AG04449 (cell line): ENCODE data around the gene HECTD1.
A peak's percentile ranks its signal among the peaks of the same experiment; 100 is the strongest.
"Not testable (repeated sequence)": the region's sequence is repeated elsewhere in the genome, so short reads cannot be mapped to it uniquely, and the experiment has no call there.

Experiments
- CTCF ChIA-PET: fragments of 350-600 bp; formaldehyde crosslinking; extraction: SDS; loops from one replicate; lab custom pipeline; 2021; ENCODE audit warnings: antibody characterized with exemption; lab: Yijun Ruan, JAX
- POLR2A ChIA-PET: fragments of 400-600, 350-600 bp; formaldehyde crosslinking; extraction: SDS; loops from one replicate; lab custom pipeline; 2020; ENCODE audit warnings: antibody characterized with exemption, inconsistent platforms; lab: Yijun Ruan, JAX
- DNase-seq: peaks from one replicate; pipeline ENCODE4 v3.0.0-alpha.2; 2010; ENCODE audit warnings: low read depth, low spot score
- H3K4me3 ChIP-seq: 2 replicates; pipeline ENCODE4 v1.5.1; 2011; ENCODE audit warnings: low read depth, mild to moderate bottlenecking, control low read depth, low read length
- TF ChIP-seq, protein P1 (sequence below): IDR thresholded peaks from one replicate; pipeline ENCODE4 v1.5.1; 2011; ENCODE audit warnings: mild to moderate bottlenecking, moderate library complexity, low read length, control low read depth, inconsistent platforms; ENCODE audit not compliant: insufficient read depth; ENCODE audit errors: missing control alignments

The HECTD1 gene

DNA sequence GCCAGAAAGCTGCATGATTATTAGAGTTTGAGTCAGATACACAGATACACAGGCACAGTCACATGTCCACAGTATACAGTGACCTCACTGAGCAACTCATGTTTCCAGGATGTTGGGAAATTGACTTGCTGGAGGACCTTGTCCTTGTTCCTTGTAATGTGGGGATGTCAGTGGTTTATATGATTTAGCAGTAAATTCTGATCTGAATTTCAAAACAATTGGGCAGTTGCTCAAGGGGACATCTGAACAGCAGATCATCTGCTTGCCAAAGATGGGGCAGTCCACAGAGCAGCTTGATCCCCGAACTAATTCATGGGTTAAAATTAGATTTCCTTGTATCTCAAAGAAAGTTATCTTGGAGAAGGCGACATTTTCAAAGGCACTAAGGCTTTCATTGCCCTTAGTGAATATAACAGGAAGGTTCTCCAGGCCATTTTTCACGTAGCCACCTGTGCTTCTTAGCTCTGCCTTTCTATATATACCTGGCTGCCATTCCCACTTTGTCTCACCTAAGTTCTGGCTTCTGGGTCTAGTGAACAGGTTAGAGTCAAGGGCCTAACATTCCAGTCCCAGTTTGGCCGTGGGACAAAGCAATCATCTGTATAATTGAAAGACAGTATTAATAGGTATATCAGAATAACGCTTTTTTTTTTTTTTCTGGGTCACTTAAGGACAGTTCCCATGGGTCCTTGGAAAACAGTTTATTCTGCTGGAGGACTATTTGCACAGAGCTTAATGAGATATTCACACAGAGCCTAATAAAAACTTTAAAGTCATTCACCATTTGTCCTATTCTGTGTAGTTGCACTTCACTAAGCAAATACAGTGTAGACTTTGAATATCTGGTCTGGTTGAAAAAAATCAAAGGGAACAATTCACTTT lies 116.5 kb downstream of the HECTD1 start:
- TF ChIP-seq, protein P1, sequence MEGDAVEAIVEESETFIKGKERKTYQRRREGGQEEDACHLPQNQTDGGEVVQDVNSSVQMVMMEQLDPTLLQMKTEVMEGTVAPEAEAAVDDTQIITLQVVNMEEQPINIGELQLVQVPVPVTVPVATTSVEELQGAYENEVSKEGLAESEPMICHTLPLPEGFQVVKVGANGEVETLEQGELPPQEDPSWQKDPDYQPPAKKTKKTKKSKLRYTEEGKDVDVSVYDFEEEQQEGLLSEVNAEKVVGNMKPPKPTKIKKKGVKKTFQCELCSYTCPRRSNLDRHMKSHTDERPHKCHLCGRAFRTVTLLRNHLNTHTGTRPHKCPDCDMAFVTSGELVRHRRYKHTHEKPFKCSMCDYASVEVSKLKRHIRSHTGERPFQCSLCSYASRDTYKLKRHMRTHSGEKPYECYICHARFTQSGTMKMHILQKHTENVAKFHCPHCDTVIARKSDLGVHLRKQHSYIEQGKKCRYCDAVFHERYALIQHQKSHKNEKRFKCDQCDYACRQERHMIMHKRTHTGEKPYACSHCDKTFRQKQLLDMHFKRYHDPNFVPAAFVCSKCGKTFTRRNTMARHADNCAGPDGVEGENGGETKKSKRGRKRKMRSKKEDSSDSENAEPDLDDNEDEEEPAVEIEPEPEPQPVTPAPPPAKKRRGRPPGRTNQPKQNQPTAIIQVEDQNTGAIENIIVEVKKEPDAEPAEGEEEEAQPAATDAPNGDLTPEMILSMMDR: no peak
- H3K4me3 ChIP-seq: no peak overlapping the region
- DNase-seq: peak; percentile 63
- CTCF ChIA-PET: interaction anchor here (0.9 to 9.7 kb wide), 5 partner anchors 8 to 111 kb away, joined by 3 to 77 read pairs (median 3); no protein-coding TSS in a partner anchor
- POLR2A ChIA-PET: interaction anchor here (0.6 to 0.7 kb wide), 2 partner anchors 21 to 168 kb away, joined by 3 read pairs; no protein-coding TSS in a partner anchor

DNA sequence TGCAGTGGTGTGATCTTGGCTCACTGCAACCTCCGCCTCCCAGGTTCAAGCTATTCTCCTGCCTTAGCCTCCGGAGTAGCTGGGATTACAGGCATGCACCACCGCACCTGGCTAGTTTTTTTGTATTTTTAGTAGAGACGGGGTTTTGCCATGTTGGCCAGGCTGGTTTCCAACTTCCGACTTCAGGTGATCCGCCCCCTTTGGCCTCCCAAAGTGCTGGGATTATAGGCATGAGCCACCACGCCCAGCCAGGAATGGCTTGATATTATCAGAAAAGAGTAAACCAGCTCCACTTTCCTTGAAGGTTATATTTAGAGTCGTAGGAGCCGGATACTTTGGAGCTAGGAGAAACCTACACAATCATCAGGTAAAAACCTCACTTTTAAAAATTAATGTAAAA lies 121.1 kb downstream of the HECTD1 start:
- H3K4me3 ChIP-seq, POLR2A ChIA-PET, DNase-seq: not testable (repeated sequence)
- CTCF ChIA-PET: interaction anchor here (9.7 kb wide), 1 partner anchor 107 kb away, joined by 77 read pairs; no protein-coding TSS in a partner anchor

DNA sequence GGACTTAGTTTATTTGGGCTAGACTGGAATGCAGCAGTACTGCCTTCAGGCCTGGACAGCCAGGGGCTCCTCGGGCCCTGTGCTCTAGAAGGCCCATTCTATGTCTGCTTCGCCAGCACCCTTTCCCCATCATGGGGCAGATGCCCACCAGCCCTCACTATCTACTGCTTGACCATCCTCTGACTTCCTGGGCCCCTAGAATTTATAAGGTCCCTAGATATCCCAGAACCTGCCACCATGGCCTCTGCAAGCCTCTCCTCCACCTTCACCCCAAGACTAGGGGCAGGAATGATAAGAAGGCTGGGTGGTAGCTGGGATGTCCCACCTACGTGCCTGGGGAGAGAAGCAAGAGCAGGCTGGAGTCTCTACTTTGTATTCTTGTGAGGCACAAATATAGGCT lies 122.6 kb downstream of the HECTD1 start:
- CTCF ChIA-PET: interaction anchor here (1.7 to 9.7 kb wide), 2 partner anchors 16 to 105 kb away, joined by 6 to 77 read pairs; no protein-coding TSS in a partner anchor
- POLR2A ChIA-PET: no interaction called here
- no peak for DNase-seq
- no peak overlapping the region for H3K4me3 ChIP-seq
- TF ChIP-seq, protein P1: no peak

DNA sequence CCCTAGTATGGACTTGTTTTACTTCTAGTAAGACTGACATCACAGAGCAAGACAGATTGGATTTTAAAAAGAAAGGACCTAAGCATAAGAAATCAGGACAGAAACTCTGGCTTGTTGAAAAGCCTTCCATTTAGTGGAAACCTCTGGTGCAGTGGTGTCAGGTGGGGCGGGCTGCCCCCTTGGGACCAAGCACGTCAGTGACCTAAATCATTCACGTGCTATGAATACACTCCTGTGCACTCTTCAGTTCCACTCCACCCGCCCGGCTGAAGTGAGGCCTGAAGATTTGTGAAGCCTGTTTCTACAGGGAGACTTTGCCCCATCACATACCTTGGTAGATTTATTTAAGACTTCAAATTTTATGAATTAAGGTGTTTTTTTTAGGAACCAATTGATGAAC lies 123.2 kb downstream of the HECTD1 start:
- DNase-seq: no peak
- TF ChIP-seq, protein P1: no peak
- no peak overlapping the region for H3K4me3 ChIP-seq
- ChIA-PET POLR2A (no interaction called here), CTCF (interaction anchor here (1.7 to 9.7 kb wide), 4 partner anchors 10 to 104 kb away, joined by 6 to 77 read pairs (median 12); no protein-coding TSS in a partner anchor)

DNA sequence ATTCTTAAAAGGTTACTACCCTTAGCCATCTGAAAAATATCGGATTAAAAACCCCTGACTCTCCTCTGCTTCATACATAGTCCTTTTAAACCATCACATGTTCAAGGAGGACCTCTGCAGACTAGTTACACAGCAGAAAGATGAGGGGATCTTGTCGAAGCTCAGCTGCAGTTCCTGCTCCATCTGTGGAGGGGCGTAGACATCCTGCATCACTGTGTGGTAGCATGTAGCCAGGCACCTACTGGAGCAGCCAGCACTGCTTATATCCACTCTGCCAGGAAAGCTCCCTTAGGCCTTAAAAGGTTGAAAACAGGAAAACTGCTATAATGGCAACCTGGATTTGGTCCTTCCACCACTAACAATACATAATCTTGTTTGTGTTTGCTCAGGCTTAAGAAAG lies 123.8 kb downstream of the HECTD1 start:
- ChIA-PET POLR2A (no interaction called here), CTCF (interaction anchor here (1.7 to 9.7 kb wide), 7 partner anchors 10 to 104 kb away, joined by 4 to 77 read pairs (median 10); no protein-coding TSS in a partner anchor)
- no peak overlapping the region for H3K4me3 ChIP-seq
- DNase-seq: no peak
- TF ChIP-seq, protein P1: no peak

DNA sequence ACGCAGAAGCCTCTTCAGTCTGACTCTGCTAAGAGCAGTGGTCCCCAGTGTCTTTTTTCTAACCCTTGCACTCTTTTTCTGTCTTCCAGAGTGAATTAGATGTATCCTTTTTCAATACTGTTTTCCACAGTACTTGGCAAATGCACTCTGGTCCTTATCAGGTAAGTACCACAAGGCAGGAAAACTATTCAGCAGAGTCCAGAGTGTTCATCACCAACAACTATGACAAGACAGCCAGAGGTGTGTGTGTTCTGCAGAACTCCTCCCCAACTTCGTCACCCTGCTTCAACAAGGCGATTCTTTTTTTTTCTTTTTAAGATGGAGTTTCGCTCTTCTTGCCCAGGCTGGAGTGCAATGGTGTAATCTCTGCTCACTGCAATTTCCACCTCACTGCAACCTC lies 127.1 kb downstream of the HECTD1 start:
- ChIA-PET POLR2A (no interaction called here), CTCF (interaction anchor here (0.9 to 1.4 kb wide), 3 partner anchors 42 to 101 kb away, joined by 3 to 7 read pairs (median 3); no protein-coding TSS in a partner anchor)
- TF ChIP-seq, protein P1: no peak
- no peak overlapping the region for H3K4me3 ChIP-seq
- no peak for DNase-seq
